Kidney (tissue), 14 donors: ENCODE results near the gene DDX47. TPM values are rescaled to one million over a fixed set of nuclear protein-coding genes. Genes with fewer than 3 reads are reported as not detected.

Experiments used
- DNase-seq, 5 donors: peaks; one replicate each; pipeline ENCODE4 v3.0.0-alpha.2; 2013 to 2020
- FAIRE-seq: peaks from 2 replicates; lab custom pipeline; 2012; peaks lifted over from hg19 to GRCh38; lab: Jason Lieb, UNC
- H3K27ac ChIP-seq, 2 donors: one replicate each; pipeline ENCODE4 v1.7.0; 2013; ENCODE audit warnings: low read depth in 2 of 2, low read length in 2 of 2, inconsistent platforms in 1 of 2
- H3K27me3 ChIP-seq: one replicate; pipeline ENCODE4 v1.7.1; 2013; ENCODE audit warnings: low read length, inconsistent platforms; ENCODE audit not compliant: control insufficient read depth, insufficient read depth
- H3K36me3 ChIP-seq, 3 donors: one replicate each; pipeline versions ENCODE4 v1.7.0 to v1.7.1; 2013; ENCODE audit warnings: low read length in 3 of 3, control low read depth in 1 of 3, inconsistent platforms in 1 of 3; ENCODE audit not compliant: insufficient read depth in 3 of 3, control insufficient read depth in 2 of 3
- H3K4me1 ChIP-seq, 3 donors: one replicate each; pipeline versions ENCODE4 v1.7.0 to v1.7.1; 2013; ENCODE audit warnings: low read length in 3 of 3, inconsistent platforms in 1 of 3, low read depth in 1 of 3; ENCODE audit not compliant: control insufficient read depth in 2 of 3, insufficient read depth in 2 of 3
- H3K4me3 ChIP-seq, 3 donors: one replicate each; pipeline versions ENCODE4 v1.7.0 to v1.8.1; 2013; ENCODE audit warnings: low read length in 3 of 3, control low read depth in 1 of 3, inconsistent platforms in 1 of 3
- H3K9ac ChIP-seq, 3 donors: one replicate each; pipeline versions ENCODE4 v1.7.0 to v1.7.1; 2013; ENCODE audit warnings: low read length in 3 of 3, control low read depth in 1 of 3, inconsistent platforms in 1 of 3
- H3K9me3 ChIP-seq, 3 donors: one replicate each; pipeline versions ENCODE4 v1.7.0 to v1.7.1; 2013; ENCODE audit warnings: low read length in 3 of 3, control low read depth in 1 of 3, inconsistent platforms in 1 of 3; ENCODE audit not compliant: control insufficient read depth in 2 of 3, insufficient read depth in 1 of 3
- CTCF ChIP-seq: IDR thresholded peaks from 3 replicates; pipeline ENCODE4 v1.5.1; 2012; ENCODE audit warnings: mild to moderate bottlenecking, moderate library complexity, borderline replicate concordance; ENCODE audit not compliant: insufficient read depth; ENCODE audit errors: extremely low read depth
- intact Hi-C: fragments of 100-400 bp; cut with DNase I; formaldehyde crosslinking; loops from one replicate; pipeline ENCODE4 v1.11.1; 2022
- polyA plus RNA-seq: library from polyadenylated mRNA; stranded (reverse); fragments of 350-450 nt; fragmentation: Illumina TruSeq; extraction: RNeasy Lipid Tissue Mini Kit (QIAGEN cat#74804); gene quantifications from one replicate; pipeline ENCODE4 v1.2.3, GENCODE V29; 2014; ENCODE audit warnings: low read depth, low replicate concordance; ENCODE audit not compliant: insufficient read depth
- total RNA-seq: library from RNA; stranded (reverse); fragmentation: NEBNext Ultra II Directional; extraction: Animal tissue kit (Norgen Biotek cat#: 25700); gene quantifications from one replicate; pipeline ENCODE4 v1.2.1, GENCODE V29; 2021
- donor health status: control.
- donor health status: control.
- donor health status: control.
- donor health status: control.
- donor health status: control.
- donor health status: DM: yes; HTN: yes; CAD: no.
- donor health status: Normal renal cell carcinoma (clear cell type).

Gene DDX47
- total and polyA plus RNA-seq, 2 donors from 2014 or later: 35.1 to 50.9 TPM

- Histone ChIP-seq H3K27me3 (no peaks in the 10 kb centered on the region), H3K27ac (no peak overlapping the region), H3K36me3 (no peaks in the 10 kb centered on the region), H3K9ac (no peak overlapping the region), H3K4me1 (peaks cover 0 to 5% (median 2%) of the 10 kb centered on the region in 3 donors), H3K9me3 (no peaks in the 10 kb centered on the region), H3K4me3 (no peak overlapping the region)
- intact Hi-C loops: no loop called here
- TF ChIP-seq CTCF: no peak
- DNase-seq: no peak
- no peak for FAIRE-seq
Observed at GRCh38 chr12:12792421-12792820, 20.7 kb upstream of the DDX47 start.

GRCh38 chr12:12794686-12795085 lies 18.5 kb upstream of the DDX47 start:
- no peak overlapping the region for H3K27ac ChIP-seq
- no peak overlapping the region for H3K9ac ChIP-seq
- no peaks in the 10 kb centered on the region for H3K36me3 ChIP-seq
- H3K4me1 ChIP-seq: no peaks in the 10 kb centered on the region
- intact Hi-C loops: no loop called here
- no peaks in the 10 kb centered on the region for H3K27me3 ChIP-seq
- H3K4me3 ChIP-seq: no peak overlapping the region
- no peak for TF ChIP-seq CTCF
- H3K9me3 ChIP-seq: no peaks in the 10 kb centered on the region
- FAIRE-seq (no peak), DNase-seq (no peak)

GRCh38 chr12:12796171-12796570 lies 17.0 kb upstream of the DDX47 start:
- no peak for FAIRE-seq

More at GRCh38 chr12:12796171-12796570, 17.0 kb upstream of the DDX47 start:
- H3K36me3 ChIP-seq: no peaks in the 10 kb centered on the region
- H3K4me3 ChIP-seq: no peak overlapping the region
- H3K27ac ChIP-seq: no peak overlapping the region
- TF ChIP-seq CTCF: no peak
- no peak overlapping the region for H3K9ac ChIP-seq
- H3K27me3 ChIP-seq: no peaks in the 10 kb centered on the region
- intact Hi-C loops: no loop called here
- H3K9me3 ChIP-seq: no peaks in the 10 kb centered on the region
- DNase-seq: no peak
- no peaks in the 10 kb centered on the region for H3K4me1 ChIP-seq
